ENCODE measurements around the gene APOA1.

DNA sequence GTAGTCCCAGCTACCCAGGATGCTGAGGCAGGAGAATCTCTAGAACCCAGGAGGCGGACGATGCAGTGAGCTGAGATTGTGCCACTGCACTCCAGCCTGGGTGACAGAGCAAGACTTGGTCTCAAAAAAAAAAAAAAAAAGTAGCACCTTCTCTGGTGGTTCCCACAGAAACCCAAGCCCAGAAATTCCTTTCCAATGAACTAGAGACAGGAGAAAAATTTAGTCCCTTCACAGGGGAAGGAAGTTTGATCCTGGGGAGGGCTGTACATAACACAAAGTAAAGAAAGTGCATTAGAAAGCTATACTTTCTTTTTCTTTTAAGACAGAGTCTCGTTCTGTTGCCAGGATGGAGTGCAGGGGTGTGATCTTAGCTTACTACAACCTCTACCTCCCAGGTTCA lies 25.5 kb upstream of the APOA1 start:
- TF ChIP-seq, protein P1, sequence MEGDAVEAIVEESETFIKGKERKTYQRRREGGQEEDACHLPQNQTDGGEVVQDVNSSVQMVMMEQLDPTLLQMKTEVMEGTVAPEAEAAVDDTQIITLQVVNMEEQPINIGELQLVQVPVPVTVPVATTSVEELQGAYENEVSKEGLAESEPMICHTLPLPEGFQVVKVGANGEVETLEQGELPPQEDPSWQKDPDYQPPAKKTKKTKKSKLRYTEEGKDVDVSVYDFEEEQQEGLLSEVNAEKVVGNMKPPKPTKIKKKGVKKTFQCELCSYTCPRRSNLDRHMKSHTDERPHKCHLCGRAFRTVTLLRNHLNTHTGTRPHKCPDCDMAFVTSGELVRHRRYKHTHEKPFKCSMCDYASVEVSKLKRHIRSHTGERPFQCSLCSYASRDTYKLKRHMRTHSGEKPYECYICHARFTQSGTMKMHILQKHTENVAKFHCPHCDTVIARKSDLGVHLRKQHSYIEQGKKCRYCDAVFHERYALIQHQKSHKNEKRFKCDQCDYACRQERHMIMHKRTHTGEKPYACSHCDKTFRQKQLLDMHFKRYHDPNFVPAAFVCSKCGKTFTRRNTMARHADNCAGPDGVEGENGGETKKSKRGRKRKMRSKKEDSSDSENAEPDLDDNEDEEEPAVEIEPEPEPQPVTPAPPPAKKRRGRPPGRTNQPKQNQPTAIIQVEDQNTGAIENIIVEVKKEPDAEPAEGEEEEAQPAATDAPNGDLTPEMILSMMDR (IDR thresholded peaks at IDR 0.05) = no peak
- TF ChIP-seq POLR2A (IDR thresholded peaks at IDR 0.05) = no peak

All from testis (tissue), 2 donors.